WI38 (cell line): ENCODE measurements around the gene ANK2.
A peak's percentile ranks its signal among the peaks of the same experiment; 100 is the strongest.

Source experiments
- H3K4me3 ChIP-seq: 2 replicates; pipeline ENCODE4 v1.5.1; 2011; ENCODE audit warnings: low read depth, mild to moderate bottlenecking, control low read depth, low read length
- CTCF ChIP-seq: IDR thresholded peaks from 2 replicates; pipeline ENCODE4 v1.5.1; 2012; ENCODE audit warnings: low read depth, mild to moderate bottlenecking, control low read depth, low read length

The ANK2 gene

GRCh38 chr4:113272523-113272922 lies 223.1 kb downstream of the ANK2 start:
- no peak for TF ChIP-seq CTCF
- H3K4me3 ChIP-seq, result no peak overlapping the region

GRCh38 chr4:113273721-113274220 lies 224.3 kb downstream of the ANK2 start:
- H3K4me3 ChIP-seq, result no peak overlapping the region
- TF ChIP-seq CTCF, result no peak

- TF ChIP-seq CTCF, result no peak
- H3K4me3 ChIP-seq, result no peak overlapping the region
These were observed 227.2 kb downstream of the ANK2 start for GRCh38 chr4:113276464-113277170.

GRCh38 chr4:113278324-113278934 lies 229.0 kb downstream of the ANK2 start:
- peak; percentile 92 for TF ChIP-seq CTCF
- no peak overlapping the region for H3K4me3 ChIP-seq

GRCh38 chr4:113285501-113285900 lies 236.0 kb downstream of the ANK2 start:
- TF ChIP-seq CTCF, result no peak
- no peak overlapping the region for H3K4me3 ChIP-seq

- H3K4me3 ChIP-seq, result no peak overlapping the region
- TF ChIP-seq CTCF, result no peak
These were observed 238.8 kb downstream of the ANK2 start for GRCh38 chr4:113288257-113288656.

- no peak overlapping the region for H3K4me3 ChIP-seq
- TF ChIP-seq CTCF, result no peak
These were observed 239.2 kb downstream of the ANK2 start for GRCh38 chr4:113288696-113289095.
